OCI-LY3 (cell line): Measurements from ENCODE around the gene HLF.

Source experiments
- CTCF ChIP-seq: fragments of 200-600, 300-600 bp; sonication (generic); IDR thresholded peaks from 2 replicates; pipeline ENCODE4 v1.5.1; 2014; ENCODE audit warnings: antibody characterized with exemption, low read length, low read depth
- EZH2phosphoT487 ChIP-seq: fragments of 200-600 bp; shearing (Covaris generic); IDR thresholded peaks from 2 replicates; pipeline ENCODE4 v1.6.1; 2018; ENCODE audit warnings: antibody characterized with exemption, mixed run types, low read depth

- TF ChIP-seq CTCF = no peak
- TF ChIP-seq EZH2phosphoT487 = no peak
Measured at GRCh38 chr17:55350825-55351205, 86.1 kb downstream of the HLF start.
